ENCODE results near the gene NISCH.

GRCh38 chr3:52503788-52504424, 48.5 kb downstream of the NISCH start:
- no peak for TF ChIP-seq CTCF (conservative IDR thresholded peaks at IDR 0.05; ENCODE audit: low read length)
- TF ChIP-seq EZH2phosphoT487 (IDR thresholded peaks at IDR 0.05; ENCODE audit: borderline replicate concordance): no peak
